Embryonic facial prominence (tissue), 1 donor: ENCODE results near the gene TRIML1.

Experiments
- DNase-seq: peaks from one replicate; pipeline ENCODE4 v3.0.0-alpha.2; 2016; ENCODE audit errors: extremely low spot score

TRIML1 gene

GRCh38 chr4:188139141-188139540, at the start of gene TRIML1:
Gene TRIML1 (plus strand): TSS chr4:188139441. CDS start chr4:188139559, 118 bp downstream.
- DNase-seq = no peak

GRCh38 chr4:188092824-188093223, 46.4 kb upstream of the TRIML1 start:
- DNase-seq = no peak

GRCh38 chr4:188106454-188106853, 32.8 kb upstream of the TRIML1 start:
- DNase-seq = no peak

- no peak for DNase-seq
These were observed 31.1 kb upstream of the TRIML1 start for GRCh38 chr4:188107931-188108843.

- no peak for DNase-seq
These were observed 30.0 kb upstream of the TRIML1 start, which contains the start of gene TRIML2 for GRCh38 chr4:188109157-188109755. Gene TRIML2 (minus strand): TSS chr4:188109603. CDS start chr4:188105368, 4,235 bp downstream.

- DNase-seq = no peak
These were observed 29.2 kb upstream of the TRIML1 start for GRCh38 chr4:188110036-188110435.

- DNase-seq = no peak
These were observed 28.3 kb upstream of the TRIML1 start for GRCh38 chr4:188110741-188111471.

- no peak for DNase-seq
These were observed 27.3 kb upstream of the TRIML1 start for GRCh38 chr4:188111955-188112354.

GRCh38 chr4:188113156-188113555, 26.1 kb upstream of the TRIML1 start:
- no peak for DNase-seq

- no peak for DNase-seq
These were observed 21.5 kb upstream of the TRIML1 start for GRCh38 chr4:188117631-188118324.

- DNase-seq = no peak
These were observed 17.7 kb upstream of the TRIML1 start for GRCh38 chr4:188121530-188121929.

- DNase-seq = no peak
These were observed 11.9 kb upstream of the TRIML1 start for GRCh38 chr4:188127214-188127874.

- DNase-seq = no peak
These were observed 8.9 kb upstream of the TRIML1 start for GRCh38 chr4:188130355-188130754.

- no peak for DNase-seq
These were observed 7.0 kb upstream of the TRIML1 start for GRCh38 chr4:188132232-188132631.

- DNase-seq = no peak
These were observed 1.0 kb upstream of the TRIML1 start for GRCh38 chr4:188138227-188138626.

- no peak for DNase-seq
These were observed 430 bp downstream of the TRIML1 start for GRCh38 chr4:188139671-188140070.

GRCh38 chr4:188143731-188144130, 4.5 kb downstream of the TRIML1 start:
- DNase-seq = no peak

GRCh38 chr4:188145601-188146000, 6.4 kb downstream of the TRIML1 start:
- DNase-seq = no peak

- DNase-seq = no peak
These were observed 7.4 kb downstream of the TRIML1 start for GRCh38 chr4:188146618-188147017.

GRCh38 chr4:188147176-188147575, 7.9 kb downstream of the TRIML1 start:
- DNase-seq = no peak

GRCh38 chr4:188147776-188148175, 8.5 kb downstream of the TRIML1 start:
- DNase-seq = no peak
